Mucosa of gallbladder (tissue), 1 donor: ENCODE data around the gene ARL9. TPM values are rescaled to one million over a fixed set of nuclear protein-coding genes. Genes with fewer than 3 reads are reported as not detected.

Experiments used
- DNase-seq: peaks from one replicate; pipeline ENCODE4 v3.0.0-alpha.2; 2020; ENCODE audit warnings: low spot score
- total RNA-seq: library from RNA; stranded (reverse); gene quantifications from one replicate; pipeline ENCODE4 v1.2.1, GENCODE V29; 2021
- donor health status: DM: no; HTN: no; CAD: no.

The ARL9 gene
- total RNA-seq, 1 donor from 2014 or later = 0.43 TPM

- DNase-seq = no peak
Measured at GRCh38 chr4:56531823-56532222, 26.2 kb downstream of the ARL9 start.

DNA sequence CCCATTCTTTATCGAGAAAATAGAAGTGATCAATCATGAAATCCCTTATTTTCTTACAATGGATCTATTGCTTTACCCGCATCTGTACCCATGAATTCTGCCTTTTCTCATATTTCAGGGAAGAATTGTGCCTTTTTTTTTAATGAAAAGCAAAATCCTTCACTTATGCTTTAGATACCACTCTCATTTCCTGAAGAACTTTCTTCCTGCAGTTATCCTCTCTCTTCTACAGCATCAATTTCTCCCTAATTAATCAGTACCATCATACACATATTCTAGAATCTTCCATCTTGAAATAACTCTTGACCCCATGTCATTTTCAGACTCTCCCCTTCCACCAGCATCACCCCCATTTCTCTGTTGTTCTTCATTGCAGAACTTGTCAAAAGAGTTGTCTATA, 26.6 kb downstream of the ARL9 start:
- DNase-seq = no peak

DNA sequence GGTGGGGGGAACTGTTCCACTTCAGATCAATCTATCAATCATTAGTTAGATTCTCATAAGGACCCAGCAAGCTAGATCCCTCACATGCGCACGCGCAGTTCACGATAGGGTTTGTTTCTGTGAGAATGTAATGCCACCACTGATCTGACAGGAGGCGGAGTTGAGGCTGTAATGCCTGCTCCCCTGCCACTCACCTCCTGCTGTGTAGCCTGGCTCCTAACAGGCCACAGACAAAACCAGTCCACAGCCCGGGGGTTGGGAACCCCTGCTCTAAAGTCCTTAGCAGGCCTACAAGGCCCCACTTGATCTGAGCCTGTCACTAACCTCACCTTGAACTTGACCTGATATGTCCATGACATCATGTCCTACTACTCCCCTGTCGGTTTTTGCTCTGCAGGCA, 30.3 kb downstream of the ARL9 start:
- no peak for DNase-seq

GRCh38 chr4:56537147-56537546, 31.6 kb downstream of the ARL9 start:
- DNase-seq = no peak

DNA sequence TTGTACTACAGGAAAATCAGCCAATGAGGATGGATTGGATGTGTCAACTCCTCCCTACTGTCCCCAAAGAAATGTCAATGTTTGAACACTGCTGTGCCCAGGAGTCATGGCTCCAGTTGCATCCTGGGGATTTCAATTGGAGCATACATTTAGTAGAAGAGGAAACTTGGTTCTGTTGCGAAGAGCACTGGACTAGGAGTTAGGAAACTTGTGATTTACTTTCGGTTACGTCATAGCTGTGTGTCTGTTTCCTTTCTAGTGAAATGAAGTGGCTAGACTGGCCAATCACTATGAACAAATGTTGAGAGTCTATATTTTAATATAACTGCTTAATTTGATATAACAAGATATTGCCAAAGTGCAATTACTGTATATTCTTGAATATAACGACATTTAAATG, 35.2 kb downstream of the ARL9 start:
- no peak for DNase-seq

- DNase-seq = peak; percentile 85
Measured at GRCh38 chr4:56544573-56545131, 39.1 kb downstream of the ARL9 start.

GRCh38 chr4:56550642-56551041, 45.1 kb downstream of the ARL9 start:
- DNase-seq = no peak

DNA sequence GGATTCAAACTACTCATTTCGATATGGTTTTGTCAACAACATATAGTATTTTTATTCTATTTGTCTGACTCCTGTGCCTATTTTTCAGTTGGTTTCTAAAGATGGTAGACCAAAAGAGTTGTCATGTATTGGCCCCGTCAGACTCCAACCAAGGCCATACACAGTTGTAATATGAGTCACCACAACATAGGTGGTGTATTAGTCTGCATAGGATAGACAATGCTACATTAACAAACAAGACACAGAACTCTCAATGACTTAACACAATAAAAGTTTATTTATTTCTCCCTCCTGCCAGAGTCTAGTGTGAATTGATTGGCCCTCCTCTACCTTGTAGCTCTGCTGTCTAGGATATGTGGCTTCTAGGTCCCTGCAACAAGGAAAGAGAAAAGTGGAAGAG, 45.9 kb downstream of the ARL9 start:
- DNase-seq = no peak

- DNase-seq = no peak
Measured at GRCh38 chr4:56552273-56552672, 46.7 kb downstream of the ARL9 start.

- DNase-seq = no peak
Measured at GRCh38 chr4:56570041-56570440, 64.5 kb downstream of the ARL9 start.

Other genes with a start within 250 kb of the ARL9 start
- 15.8 TPM for gene AASDH, start 118.3 kb upstream of the ARL9 start, total RNA-seq
- 5.8 TPM for gene PPAT, start 70.2 kb upstream of the ARL9 start, total RNA-seq
- 36.5 TPM for gene PAICS, start 69.5 kb upstream of the ARL9 start, total RNA-seq
- 65.7 TPM for gene SRP72, start 38.2 kb upstream of the ARL9 start, total RNA-seq
- 27.6 TPM for gene HOPX, start 175.5 kb downstream of the ARL9 start, total RNA-seq